ENCODE results near the gene SHC1.
A peak's percentile ranks its signal among the peaks of the same experiment; 100 is the strongest.

Gene SHC1

DNA sequence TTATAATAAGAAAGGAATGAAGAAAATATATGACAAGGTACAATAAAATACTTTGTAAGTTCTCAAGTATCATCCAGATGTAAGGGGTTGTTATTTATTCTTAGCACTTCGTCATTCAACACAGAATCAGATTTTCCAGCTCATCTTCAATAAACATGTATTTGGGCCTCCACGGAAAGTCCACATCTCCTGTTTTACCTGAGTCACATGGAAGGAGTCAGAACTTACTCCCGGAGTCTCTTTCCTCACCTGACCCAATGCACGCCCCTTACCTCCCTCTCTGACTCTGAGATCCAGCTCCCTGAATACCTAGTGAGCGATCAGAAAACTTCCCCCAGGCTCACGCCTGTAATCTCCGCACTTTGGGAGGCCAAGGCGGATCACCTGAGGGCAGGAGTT, 32.6 kb downstream of the SHC1 start:
- no peak for DNase-seq (ENCODE audit: low read depth, low spot score)

DNA sequence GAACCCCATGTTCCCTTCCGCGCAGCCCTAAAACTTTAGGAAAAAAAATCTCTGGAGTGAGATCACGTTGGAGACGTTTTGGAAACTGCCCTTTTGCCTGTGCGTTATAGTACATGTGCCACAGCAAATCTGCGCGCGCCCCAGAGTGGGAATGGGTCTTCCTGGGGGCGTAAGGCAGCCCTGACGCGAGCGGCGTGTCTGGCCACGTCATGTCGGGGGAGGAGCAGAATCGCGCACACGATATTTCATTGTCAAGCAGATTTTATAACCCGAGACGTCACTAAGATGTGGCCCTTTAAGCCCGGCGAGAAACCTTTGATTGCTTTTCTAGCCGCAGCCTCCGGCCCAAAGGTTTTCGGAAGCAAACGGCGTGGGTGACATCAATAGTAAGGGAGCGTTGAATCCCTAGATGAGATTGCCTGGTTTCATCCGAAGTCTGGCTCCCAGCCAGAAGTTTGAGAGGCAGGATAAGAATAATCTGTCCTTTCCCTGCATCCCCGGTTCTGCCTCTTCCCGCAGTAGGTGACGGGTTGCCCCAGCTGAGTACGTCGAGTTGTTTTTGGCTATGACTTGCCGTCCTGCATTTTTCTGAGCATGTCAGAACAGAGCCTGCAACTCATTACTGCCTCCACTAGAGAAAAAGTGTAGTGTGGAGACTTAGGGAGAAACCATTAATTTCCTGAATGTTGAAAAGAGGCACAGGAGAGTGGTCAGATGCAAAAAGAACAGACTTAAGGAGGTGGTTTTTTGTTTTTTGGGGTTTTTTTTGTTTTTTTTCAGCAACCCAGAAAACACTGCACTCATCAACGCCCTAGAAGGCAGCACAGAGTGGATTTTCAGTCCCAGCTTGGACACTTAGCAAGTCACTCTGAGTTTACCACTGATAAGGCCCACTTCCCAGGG, 33.2 kb downstream of the SHC1 start:
- DNase-seq (ENCODE audit: low read depth, low spot score) = peak; percentile 71

DNA sequence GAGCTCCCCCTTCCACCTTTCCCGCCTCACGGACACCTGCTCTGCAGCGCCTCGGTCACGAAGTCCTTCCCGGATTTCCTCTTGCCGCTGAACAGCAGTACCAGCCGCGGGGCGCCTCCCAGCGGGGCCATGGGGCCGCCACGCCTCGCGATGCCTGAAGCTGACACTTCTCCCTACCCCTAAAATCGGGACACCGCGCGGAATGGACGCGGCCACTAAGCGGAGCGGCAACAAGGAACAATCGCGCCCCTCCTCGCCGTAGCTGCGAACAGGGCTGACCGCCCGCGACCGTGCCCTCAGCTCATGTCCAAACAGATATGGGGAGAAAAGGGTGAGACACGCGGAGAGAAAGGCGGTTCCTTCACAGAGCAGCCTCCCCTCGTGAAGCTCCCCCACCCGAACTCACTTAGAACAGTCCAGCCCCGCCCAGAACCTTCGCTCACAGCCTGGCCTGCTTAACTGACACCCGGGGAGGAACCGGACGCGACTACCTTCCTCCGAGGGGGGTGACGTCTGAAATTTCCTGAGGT, 33.9 kb downstream of the SHC1 start, which contains the start of gene PMVK:
Gene PMVK (minus strand): TSS at position 165 of the 530 bp plus-strand sequence. CDS start 34 bp downstream, at position 131.
- DNase-seq (ENCODE audit: low read depth, low spot score) = peak; percentile 91

DNA sequence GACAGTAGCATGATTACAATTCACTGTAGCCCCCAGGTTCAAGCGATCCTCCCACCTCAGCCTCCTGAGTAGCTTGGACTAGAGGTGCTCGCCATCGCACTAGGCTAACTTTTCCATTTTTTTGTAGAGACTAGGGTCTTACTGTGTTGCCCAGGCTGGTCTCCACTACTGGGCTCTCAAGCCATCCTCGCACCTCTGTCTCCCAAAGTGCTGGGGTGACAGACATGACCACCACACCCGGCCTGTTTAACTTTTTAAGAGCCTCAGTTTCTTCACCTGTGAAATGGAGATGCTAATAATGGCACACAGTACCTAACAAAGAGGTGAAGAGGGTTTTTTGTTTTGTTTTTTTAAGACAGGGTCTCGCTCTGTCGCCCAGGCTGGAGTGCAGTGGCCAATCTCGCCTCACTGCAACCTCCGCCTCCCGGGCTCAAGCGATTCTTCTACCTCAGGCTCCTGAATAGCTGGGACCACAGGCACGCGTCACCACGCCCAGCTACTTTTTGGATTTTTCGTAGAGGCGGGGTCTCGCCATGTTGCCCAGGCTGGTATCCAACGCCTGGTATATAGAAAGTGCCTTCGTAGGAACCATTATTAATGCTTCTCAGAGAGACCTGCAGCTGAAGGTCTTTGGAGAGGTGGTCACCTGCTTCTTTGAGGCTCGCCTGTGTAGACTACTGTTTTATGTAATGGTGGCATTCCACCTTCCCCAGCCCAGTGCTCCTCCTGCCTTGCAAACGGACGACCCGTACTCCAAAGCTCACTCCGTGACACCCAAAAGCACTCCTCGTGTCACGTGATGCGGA, 34.6 kb downstream of the SHC1 start:
- DNase-seq (ENCODE audit: low read depth, low spot score) = no peak

DNA sequence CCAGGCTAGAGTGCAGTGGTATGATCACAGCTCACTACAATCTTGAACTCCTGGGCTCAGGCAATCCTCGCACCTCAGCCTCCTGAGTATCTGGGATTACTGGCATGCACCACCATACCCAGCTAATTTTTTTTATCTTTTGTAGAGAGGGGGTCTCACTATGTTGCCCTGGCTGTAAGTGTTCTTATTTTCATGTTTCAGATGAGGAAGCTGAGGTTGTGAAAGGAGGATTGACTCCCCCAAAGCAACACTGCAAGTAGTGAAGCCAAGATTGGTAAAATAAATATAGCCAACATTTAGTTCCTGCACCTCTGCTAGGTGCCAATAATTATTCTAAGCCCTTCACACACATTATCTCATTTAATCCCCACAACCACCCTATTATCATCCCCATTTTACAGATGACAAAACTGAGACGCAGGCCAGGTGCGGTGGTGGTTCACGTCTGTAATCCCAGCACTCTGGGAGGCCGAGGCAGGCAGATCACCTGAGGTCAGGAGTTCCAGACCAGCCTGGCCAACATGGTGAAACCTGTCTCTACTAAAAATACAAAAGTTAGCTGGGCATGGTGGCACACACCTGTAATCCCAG, 36.1 kb downstream of the SHC1 start:
- DNase-seq (ENCODE audit: low read depth, low spot score) = no peak

DNA sequence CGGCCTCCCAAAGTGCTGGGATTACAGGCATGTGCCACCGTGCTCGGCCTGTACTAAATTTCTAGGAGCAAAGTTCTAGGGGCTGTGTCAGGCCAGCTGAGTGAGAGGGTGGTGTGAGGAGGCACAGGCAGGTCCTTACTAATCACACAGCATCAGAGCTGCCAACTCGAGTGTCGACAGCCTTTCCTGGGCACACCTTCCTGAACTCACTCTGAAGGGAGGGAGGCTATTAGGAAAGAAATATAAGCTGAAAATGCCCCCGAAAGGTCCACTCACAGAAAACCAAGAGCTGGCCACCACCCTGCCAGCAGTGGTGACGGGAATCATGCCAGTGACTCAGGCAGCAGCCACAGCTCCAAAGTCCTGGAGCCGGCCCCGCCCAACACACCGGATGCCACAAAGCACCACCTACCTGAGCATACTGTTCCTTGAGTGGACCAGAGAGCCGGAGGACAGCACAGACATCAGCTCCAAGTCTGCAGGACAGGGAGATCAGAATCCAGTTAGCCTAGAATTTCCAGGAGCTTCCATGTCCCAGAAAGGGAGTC, 38.5 kb downstream of the SHC1 start:
- no peak for DNase-seq (ENCODE audit: low read depth, low spot score)

DNA sequence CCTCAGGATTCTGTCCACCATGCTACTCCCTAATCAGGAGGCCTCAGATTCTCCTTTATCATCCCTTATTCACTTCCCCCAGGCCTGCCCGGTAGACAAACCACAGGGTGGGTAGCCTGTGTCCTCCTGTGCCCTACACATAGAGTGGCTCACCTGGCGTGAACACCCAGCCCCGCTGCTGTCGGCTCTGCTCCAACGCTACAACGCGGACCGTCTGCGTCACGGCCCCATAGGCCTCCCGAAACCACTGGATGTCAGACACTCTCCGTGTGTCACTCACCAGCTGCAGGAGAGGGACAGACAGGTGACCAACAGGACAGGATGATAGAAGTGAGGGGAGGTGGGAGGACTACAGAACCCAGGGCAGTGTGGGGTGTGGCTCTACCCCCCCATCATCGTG, 44.3 kb downstream of the SHC1 start:
- DNase-seq (ENCODE audit: low read depth, low spot score) = no peak

DNA sequence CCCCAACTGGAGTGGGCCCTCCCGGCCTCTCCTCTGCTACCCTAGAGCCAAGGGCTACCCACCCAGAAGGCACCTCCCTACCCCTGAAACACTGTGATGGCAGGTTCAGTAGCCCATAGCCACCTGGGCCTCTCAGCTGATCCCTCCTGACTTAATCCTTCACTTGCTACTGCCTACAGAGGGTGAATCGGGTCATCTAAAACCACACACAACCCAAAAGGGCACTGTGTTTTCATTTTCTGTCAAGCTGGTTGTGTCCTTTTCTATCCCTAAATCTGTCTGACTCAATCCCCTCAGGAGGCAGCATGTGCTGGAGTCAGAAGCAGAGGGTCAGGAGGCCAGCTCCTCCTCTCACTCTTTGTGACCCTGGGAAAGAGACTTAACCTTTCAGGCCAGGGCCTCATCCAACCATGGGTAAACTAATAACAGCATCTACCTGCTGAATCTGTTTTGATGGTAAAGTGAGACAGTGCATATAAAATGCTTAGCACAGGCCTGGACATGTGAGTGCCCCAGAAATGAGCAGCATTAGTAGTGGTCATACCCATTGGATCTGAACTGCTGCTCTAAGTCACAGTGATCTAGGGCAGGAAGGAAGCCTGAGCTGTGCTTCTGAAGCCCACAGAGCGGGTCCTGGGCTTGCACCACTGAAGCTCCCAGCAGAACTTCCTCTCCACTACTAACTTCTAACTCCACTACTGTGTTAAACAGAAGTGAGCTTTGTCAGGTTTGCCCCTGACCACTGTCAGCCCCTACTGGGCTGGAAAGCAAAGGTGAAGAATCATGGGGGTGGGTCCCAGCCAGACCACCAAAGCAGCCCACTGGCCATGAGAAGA, 45.0 kb downstream of the SHC1 start:
- DNase-seq (ENCODE audit: low read depth, low spot score) = no peak

DNA sequence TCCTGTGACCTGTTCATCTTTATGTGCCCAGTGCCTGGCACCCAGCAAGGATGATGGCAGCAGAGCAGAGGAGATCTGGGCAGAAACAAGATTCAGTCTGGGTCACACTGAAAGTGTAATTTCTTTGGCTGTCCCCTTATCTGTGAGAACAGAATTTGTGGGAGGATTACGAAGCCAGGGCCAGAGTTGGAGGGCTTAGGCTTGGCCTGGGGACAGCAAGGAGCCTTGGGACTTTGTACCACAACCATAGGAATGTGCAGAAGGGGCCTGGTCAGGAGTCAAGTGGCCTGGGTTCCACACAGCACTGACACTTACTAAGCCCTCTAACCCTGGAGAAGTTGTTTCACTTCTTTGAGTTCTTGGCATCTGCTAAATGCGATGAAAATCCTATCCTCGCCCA, 46.9 kb downstream of the SHC1 start:
- no peak for DNase-seq (ENCODE audit: low read depth, low spot score)

DNA sequence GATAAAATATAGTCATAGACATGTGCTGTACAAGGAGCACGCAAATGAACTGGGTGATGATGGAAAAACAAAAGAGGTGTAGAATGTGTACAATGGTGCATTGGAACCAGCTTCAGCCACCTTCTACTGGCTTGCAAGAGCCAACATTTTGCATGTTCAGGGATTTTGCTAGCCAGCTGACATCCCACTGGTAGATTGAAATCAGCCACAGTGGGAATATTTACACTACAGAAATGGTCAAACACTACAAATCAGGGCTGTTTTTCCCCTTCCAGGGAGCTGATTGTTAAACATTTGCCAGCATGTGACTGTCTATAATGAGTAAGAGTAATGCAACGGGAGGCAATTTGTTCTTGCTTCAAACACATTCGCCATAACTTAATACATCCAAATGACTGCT, 57.3 kb downstream of the SHC1 start:
- no peak for DNase-seq (ENCODE audit: low read depth, low spot score)

DNA sequence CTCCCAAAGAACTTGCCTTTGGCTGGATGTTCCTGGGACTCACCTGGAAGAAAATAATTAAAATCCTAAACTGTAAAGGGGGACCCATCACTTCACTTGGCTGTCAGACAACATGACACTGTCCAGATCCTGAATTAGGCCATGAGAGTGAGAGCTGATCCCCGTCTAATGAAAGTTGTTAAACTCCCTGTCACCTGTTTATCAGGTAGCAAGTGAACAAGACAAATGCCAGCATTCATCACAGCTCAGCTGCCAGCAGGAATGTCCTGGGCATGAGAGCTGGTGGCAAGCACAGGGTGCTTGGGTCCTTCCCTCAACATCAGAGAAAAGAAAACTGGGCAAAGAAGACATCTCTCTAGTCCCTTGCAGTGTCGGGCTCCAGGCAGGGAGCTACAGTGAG, 57.8 kb downstream of the SHC1 start:
- no peak for DNase-seq (ENCODE audit: low read depth, low spot score)

Data from activated naive CD8-positive, alpha-beta T cell treated with anti-CD3 and anti-CD28 coated beads, Interleukin-2, amount 50 U/mL, for 16 hours (primary cell).